GM19351 (cell line): ENCODE results near the gene ABCC4.

Experiments used
- ATAC-seq: cut with Tn5 transposase; IDR thresholded peaks from one replicate; pipeline ENCODE4 v1.9.1; 2021; ENCODE audit warnings: mild to moderate bottlenecking, moderate library complexity; ENCODE audit not compliant: unreplicated experiment

The ABCC4 gene

GRCh38 chr13:95261956-95262355 is 39.3 kb downstream of the ABCC4 start:
- ATAC-seq = no peak

GRCh38 chr13:95260031-95260525 is 41.2 kb downstream of the ABCC4 start:
- ATAC-seq = peak; percentile 61

GRCh38 chr13:95258619-95259194 is 42.5 kb downstream of the ABCC4 start:
- no peak for ATAC-seq

GRCh38 chr13:95258098-95258497 is 43.2 kb downstream of the ABCC4 start:
- ATAC-seq = no peak

- ATAC-seq = no peak
Observed at GRCh38 chr13:95256091-95256490, 45.2 kb downstream of the ABCC4 start.

- ATAC-seq = no peak
Observed at GRCh38 chr13:95255072-95255732, 46.0 kb downstream of the ABCC4 start.

GRCh38 chr13:95254339-95254738 is 46.9 kb downstream of the ABCC4 start:
- ATAC-seq = no peak

GRCh38 chr13:95253033-95253432 is 48.2 kb downstream of the ABCC4 start:
- no peak for ATAC-seq

- peak; percentile 42 for ATAC-seq
Observed at GRCh38 chr13:95251641-95252040, 49.6 kb downstream of the ABCC4 start.

- peak; percentile 41 for ATAC-seq
Observed at GRCh38 chr13:95250961-95251360, 50.3 kb downstream of the ABCC4 start.

- no peak for ATAC-seq
Observed at GRCh38 chr13:95248953-95249352, 52.3 kb downstream of the ABCC4 start.

- no peak for ATAC-seq
Observed at GRCh38 chr13:95247852-95248251, 53.4 kb downstream of the ABCC4 start.

- ATAC-seq = no peak
Observed at GRCh38 chr13:95247171-95247570, 54.1 kb downstream of the ABCC4 start.

GRCh38 chr13:95246292-95247082 is 54.8 kb downstream of the ABCC4 start:
- no peak for ATAC-seq

- ATAC-seq = no peak
Observed at GRCh38 chr13:95245071-95245470, 56.2 kb downstream of the ABCC4 start.

- no peak for ATAC-seq
Observed at GRCh38 chr13:95243207-95243606, 58.0 kb downstream of the ABCC4 start.

GRCh38 chr13:95241321-95241720 is 59.9 kb downstream of the ABCC4 start:
- no peak for ATAC-seq

GRCh38 chr13:95239283-95239682 is 62.0 kb downstream of the ABCC4 start:
- ATAC-seq = peak; percentile 67

GRCh38 chr13:95237310-95237870 is 63.9 kb downstream of the ABCC4 start:
- no peak for ATAC-seq

GRCh38 chr13:95236774-95237173 is 64.5 kb downstream of the ABCC4 start:
- no peak for ATAC-seq

GRCh38 chr13:95235974-95236373 is 65.3 kb downstream of the ABCC4 start:
- ATAC-seq = no peak
